Right cardiac atrium (tissue), 5 donors: ENCODE measurements around the gene KRTAP10-1. TPM values are rescaled to one million over a fixed set of nuclear protein-coding genes. Genes with fewer than 3 reads are reported as not detected.
"Not testable (repeated sequence)": the region's sequence is repeated elsewhere in the genome, so short reads cannot be mapped to it uniquely, and the experiment has no call there.

Experiments
- ATAC-seq, 2 donors: fragments of 200-7000 bp; cut with Tn5 transposase; one replicate each; pipeline versions ENCODE4 v1.8.0 to v1.9.1; 2020; ENCODE audit warnings: moderate library complexity in 2 of 2, mild to moderate bottlenecking in 1 of 2
- DNase-seq, 3 donors: peaks; one replicate each; pipeline ENCODE4 v3.0.0-alpha.2; 2020
- H3K27ac ChIP-seq: one replicate; pipeline ENCODE4 v1.5.1; 2013; ENCODE audit warnings: mild to moderate bottlenecking, low read length, control low read depth, moderate library complexity
- H3K27me3 ChIP-seq: one replicate; pipeline ENCODE4 v1.6.1; 2013; ENCODE audit not compliant: control insufficient read depth, insufficient read depth
- H3K4me1 ChIP-seq: one replicate; pipeline ENCODE4 v1.6.1; 2013; ENCODE audit warnings: low read length; ENCODE audit not compliant: control insufficient read depth, insufficient read depth
- H3K4me3 ChIP-seq: one replicate; pipeline ENCODE4 v1.5.1; 2013; ENCODE audit warnings: low read length, control low read depth
- H3K9me3 ChIP-seq: one replicate; pipeline ENCODE4 v1.6.1; 2013; ENCODE audit warnings: low read length; ENCODE audit not compliant: control insufficient read depth
- WGBS: extraction: QIAGEN DNeasy Blood & Tissue Kit; methylation state at CpG from one replicate; pipeline ENCODE4 v1.1.7; 2013; 5-methylcytosine and 5-hydroxymethylcytosine counted together
- intact Hi-C, 4 donors: fragments of 100-400 bp; cut with DNase I; formaldehyde crosslinking; loops; one replicate each; pipeline versions ENCODE4 v1.11.0 to v1.14.0; 2022 to 2023
- polyA plus RNA-seq: library from polyadenylated mRNA; stranded (reverse); fragments of 200-250 nt; gene quantifications from one replicate; pipeline ENCODE4 v1.2.3, GENCODE V29; 2013
- total RNA-seq, 4 donors: library from RNA; stranded (reverse); fragmentation: NEBNext Ultra II Directional; extraction: Animal tissue kit (Norgen Biotek cat#: 25700); gene quantifications; one replicate each; pipeline ENCODE4 v1.2.1, GENCODE V29; 2021
- donor health status: healthy with polysubstance abuse.
- donor health status: DM: no; HTN: yes; CAD: no.
- donor health status: DM: no; HTN: no; CAD: no.
- donor health status: DM: no; HTN: yes; CAD: no; lungs with severe emphysema.
- donor health status: DM: yes; HTN: yes; CAD: no.

Gene KRTAP10-1
- total and polyA plus RNA-seq, 5 donors = not detected

GRCh38 chr21:44555200-44555875 is 15.3 kb upstream of the KRTAP10-1 start:
- no peaks in the 10 kb centered on the region for H3K4me1 ChIP-seq
- no peaks in the 10 kb centered on the region for H3K27me3 ChIP-seq
- ATAC-seq = no peak
- intact Hi-C loops = no loop called here
- no peak overlapping the region for H3K4me3 ChIP-seq
- peak in 1 of 3 donors; percentile 37 for DNase-seq
- no peaks in the 10 kb centered on the region for H3K9me3 ChIP-seq
- no peak overlapping the region for H3K27ac ChIP-seq
- WGBS = 79% methylated on average over 13 of the region's 13 CpGs

- WGBS = 65% methylated on average over 13 of the region's 13 CpGs
- H3K4me3 ChIP-seq = no peak overlapping the region
- intact Hi-C loops = no loop called here
- no peaks in the 10 kb centered on the region for H3K27me3 ChIP-seq
- no peak for ATAC-seq
- no peaks in the 10 kb centered on the region for H3K9me3 ChIP-seq
- H3K27ac ChIP-seq = no peak overlapping the region
- H3K4me1 ChIP-seq = no peaks in the 10 kb centered on the region
- DNase-seq = peak in 1 of 3 donors; percentile 47
These were observed 12.7 kb upstream of the KRTAP10-1 start for GRCh38 chr21:44552681-44553080.

GRCh38 chr21:44552136-44552535 is 12.1 kb upstream of the KRTAP10-1 start:
- 93% methylated on average over 6 of the region's 6 CpGs for WGBS
- DNase-seq (no peak), ATAC-seq (no peak)
- intact Hi-C loops = no loop called here
- Histone ChIP-seq H3K4me1 (no peaks in the 10 kb centered on the region), H3K9me3 (no peaks in the 10 kb centered on the region), H3K27me3 (no peaks in the 10 kb centered on the region), H3K27ac (no peak overlapping the region), H3K4me3 (no peak overlapping the region)

GRCh38 chr21:44551340-44551961 is 11.5 kb upstream of the KRTAP10-1 start, which contains the start of gene KRTAP10-2:
KRTAP10-2 (minus strand) TSS chr21:44551505; CDS start chr21:44551458, 47 bp downstream.
- Histone ChIP-seq H3K4me1 (no peaks in the 10 kb centered on the region), H3K27me3 (no peaks in the 10 kb centered on the region), H3K27ac (no peak within 1 kb of the TSS), H3K9me3 (no peaks in the 10 kb centered on the region), H3K4me3 (no peak within 1 kb of the TSS)
- peak; percentile 25 to 26 for ATAC-seq
- 50% methylated on average over 17 of the region's 17 CpGs for WGBS
- intact Hi-C loops = no loop called here
- peak in 1 of 3 donors; percentile 46 for DNase-seq

- H3K27ac ChIP-seq = no peak overlapping the region
These were observed 10.8 kb upstream of the KRTAP10-1 start for GRCh38 chr21:44550807-44551206.

GRCh38 chr21:44550285-44550684 is 10.3 kb upstream of the KRTAP10-1 start:
- ATAC-seq (peak; percentile 17 to 31), DNase-seq (peak in 2 of 3 donors; percentile 26 to 38)
- H3K27me3 ChIP-seq, intact Hi-C loops, H3K9me3 ChIP-seq, H3K4me3 ChIP-seq, H3K27ac ChIP-seq, H3K4me1 ChIP-seq: not testable (repeated sequence)
- 58% methylated on average over 17 of the region's 17 CpGs for WGBS

More at GRCh38 chr21:44550807-44551206, 10.8 kb upstream of the KRTAP10-1 start:
- H3K4me3 ChIP-seq = no peak overlapping the region
- H3K27me3 ChIP-seq = no peaks in the 10 kb centered on the region
- DNase-seq (peak in 1 of 3 donors; percentile 36), ATAC-seq (no peak)
- H3K4me1 ChIP-seq = no peaks in the 10 kb centered on the region
- no peaks in the 10 kb centered on the region for H3K9me3 ChIP-seq
- 78% methylated on average over 10 of the region's 10 CpGs for WGBS
- intact Hi-C loops = no loop called here

GRCh38 chr21:44549525-44550211 is 9.7 kb upstream of the KRTAP10-1 start:
- ATAC-seq = peak; percentile 17 to 23
- Histone ChIP-seq H3K27me3 (no peaks in the 10 kb centered on the region), H3K9me3 (no peaks in the 10 kb centered on the region), H3K4me1 (no peaks in the 10 kb centered on the region), H3K4me3 (no peak overlapping the region), H3K27ac (no peak overlapping the region)
- 77% methylated on average over 25 of the region's 25 CpGs for WGBS
- DNase-seq = peak in 1 of 3 donors; percentile 25
- intact Hi-C loops = no loop called here

- intact Hi-C loops = no loop called here
- H3K27ac ChIP-seq = no peak overlapping the region
- no peaks in the 10 kb centered on the region for H3K27me3 ChIP-seq
- H3K9me3 ChIP-seq = no peaks in the 10 kb centered on the region
- WGBS = 33% methylated on average over 14 of the region's 14 CpGs
- H3K4me1 ChIP-seq = no peaks in the 10 kb centered on the region
- no peak for DNase-seq
- no peak for ATAC-seq
- H3K4me3 ChIP-seq = no peak overlapping the region
These were observed 8.9 kb upstream of the KRTAP10-1 start for GRCh38 chr21:44548922-44549321.

- Histone ChIP-seq H3K27me3 (no peaks in the 10 kb centered on the region), H3K27ac (no peak overlapping the region), H3K4me1 (no peaks in the 10 kb centered on the region), H3K9me3 (no peaks in the 10 kb centered on the region), H3K4me3 (no peak overlapping the region)
- ATAC-seq = no peak
- intact Hi-C loops = no loop called here
- DNase-seq = no peak
- 56% methylated on average over 13 of the region's 13 CpGs for WGBS
These were observed 8.4 kb upstream of the KRTAP10-1 start for GRCh38 chr21:44548381-44548780.

- Histone ChIP-seq H3K27me3 (no peaks in the 10 kb centered on the region), H3K4me3 (no peak overlapping the region), H3K4me1 (no peaks in the 10 kb centered on the region), H3K27ac (no peak overlapping the region), H3K9me3 (no peaks in the 10 kb centered on the region)
- DNase-seq (no peak), ATAC-seq (no peak)
- WGBS = 51% methylated on average over 5 of the region's 5 CpGs
- intact Hi-C loops = no loop called here
These were observed 7.8 kb upstream of the KRTAP10-1 start for GRCh38 chr21:44547656-44548331.

GRCh38 chr21:44544566-44544965 is 4.6 kb upstream of the KRTAP10-1 start:
- Histone ChIP-seq H3K4me3 (no peak overlapping the region), H3K9me3 (no peaks in the 10 kb centered on the region), H3K27me3 (no peaks in the 10 kb centered on the region), H3K4me1 (no peaks in the 10 kb centered on the region), H3K27ac (no peak overlapping the region)
- intact Hi-C loops = no loop called here
- ATAC-seq (no peak), DNase-seq (peak in 1 of 3 donors; percentile 18)
- WGBS = 72% methylated on average over 3 of the region's 3 CpGs
